Dermis microvascular lymphatic vessel endothelial cell (primary cell): Measurements from ENCODE around the gene SLC8A3. TPM values are rescaled to one million over a fixed set of nuclear protein-coding genes. Genes with fewer than 3 reads are reported as not detected.

Source experiments
- DNase-seq, 2 donors: peaks; one replicate each; pipeline versions ENCODE4 v3.0.0 to v3.0.0-alpha.2; 2010; ENCODE audit warnings: low read depth in 2 of 2
- total RNA-seq: library from RNA; depleted of rRNA; stranded (reverse); fragments of >200 nt; gene quantifications from 2 replicates; pipeline ENCODE4 v1.2.1, GENCODE V29; 2014

SLC8A3 gene
- total RNA-seq, 1 donor from 2014 or later, result 0.13 TPM

DNA sequence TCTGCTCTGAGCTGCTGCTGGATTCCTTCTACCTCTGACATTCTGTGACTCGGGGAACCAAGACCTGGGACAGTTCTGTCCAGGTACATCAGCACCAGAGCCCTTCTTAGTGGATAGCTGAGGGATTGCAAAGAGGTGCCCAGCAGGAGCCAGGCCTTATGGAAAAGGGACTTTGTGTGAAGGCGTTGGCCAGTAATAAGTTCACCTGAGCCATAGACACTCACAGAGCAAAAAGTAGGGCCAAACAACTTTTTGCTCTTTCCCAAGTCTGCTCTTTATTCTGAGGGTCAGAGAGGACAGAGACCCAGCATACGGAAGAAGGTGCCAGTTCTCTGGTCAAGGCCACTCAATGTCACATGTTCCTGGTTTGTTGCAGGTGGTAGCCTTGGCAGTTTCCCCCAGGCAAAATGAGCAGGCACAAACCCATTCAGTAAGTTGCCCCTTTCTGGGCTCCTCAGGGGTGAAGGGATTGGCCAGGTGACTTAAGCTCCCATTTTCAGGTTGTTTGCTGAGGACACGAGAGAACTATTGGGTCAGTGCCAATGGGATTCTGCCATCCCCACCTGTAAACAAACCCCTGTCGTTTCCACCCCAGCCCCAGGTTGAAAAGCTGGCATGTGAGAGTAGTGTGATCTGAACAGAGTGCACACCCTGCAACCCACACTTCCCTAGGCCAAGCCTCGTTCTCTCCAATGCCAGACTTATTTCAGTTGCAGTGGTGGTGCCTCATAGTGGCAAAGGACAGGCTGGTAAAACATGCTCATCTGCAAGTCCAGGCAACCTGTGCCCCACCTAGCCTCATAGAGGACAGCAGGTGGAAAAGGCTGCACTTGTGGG, 159.2 kb downstream of the SLC8A3 start:
- no peak for DNase-seq

DNA sequence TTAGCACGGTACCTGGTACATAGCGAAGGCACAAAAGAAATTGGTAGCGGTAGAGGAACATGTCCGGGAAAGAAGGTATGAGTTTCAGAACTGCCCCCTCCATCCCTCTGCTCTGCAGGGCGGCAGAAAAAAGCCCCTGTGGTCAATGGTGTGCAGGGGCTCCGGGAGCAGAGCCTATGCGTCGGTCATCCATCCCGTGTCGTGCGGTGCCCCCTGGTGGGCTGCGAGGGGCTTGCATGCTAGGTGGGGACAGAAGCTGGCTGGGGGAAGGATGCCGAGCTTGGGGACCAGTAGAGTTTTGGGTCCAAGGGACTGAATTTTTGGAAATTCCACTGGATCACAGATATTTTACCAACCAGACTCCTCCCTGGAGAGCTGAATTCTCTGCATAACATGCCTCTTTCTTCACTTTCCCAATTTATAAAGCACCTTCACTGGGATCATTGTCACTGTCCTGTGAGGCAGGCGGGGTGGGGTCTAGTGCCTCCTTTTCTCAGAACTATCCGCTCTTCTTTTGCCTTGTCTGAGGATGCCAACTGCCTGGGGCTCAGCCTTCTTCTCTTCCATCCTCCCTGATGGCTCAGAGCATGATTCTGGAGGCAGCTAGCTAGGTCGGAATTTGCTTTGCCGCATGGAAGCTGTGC, 160.8 kb downstream of the SLC8A3 start:
- peak; percentile 22 to 55 for DNase-seq

DNA sequence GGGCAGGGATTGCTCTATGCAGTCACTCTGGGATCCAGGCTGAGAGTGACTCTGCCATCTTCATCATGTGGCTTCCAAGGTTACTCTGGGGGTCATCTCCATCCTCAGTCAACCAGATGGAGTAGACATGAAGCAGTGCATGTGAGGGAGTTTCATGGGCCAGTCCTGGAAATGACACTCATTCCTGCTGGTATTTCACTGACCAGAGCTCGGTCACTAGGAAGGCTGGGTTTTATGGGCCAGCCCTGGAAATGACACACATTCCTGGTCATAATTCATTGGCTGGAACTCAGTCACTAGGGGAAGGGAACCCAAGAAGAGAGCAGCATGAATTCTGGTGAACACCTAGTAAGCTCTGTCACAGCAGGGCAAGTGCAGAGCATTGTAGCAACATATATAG, 164.9 kb downstream of the SLC8A3 start:
- DNase-seq, result no peak

DNA sequence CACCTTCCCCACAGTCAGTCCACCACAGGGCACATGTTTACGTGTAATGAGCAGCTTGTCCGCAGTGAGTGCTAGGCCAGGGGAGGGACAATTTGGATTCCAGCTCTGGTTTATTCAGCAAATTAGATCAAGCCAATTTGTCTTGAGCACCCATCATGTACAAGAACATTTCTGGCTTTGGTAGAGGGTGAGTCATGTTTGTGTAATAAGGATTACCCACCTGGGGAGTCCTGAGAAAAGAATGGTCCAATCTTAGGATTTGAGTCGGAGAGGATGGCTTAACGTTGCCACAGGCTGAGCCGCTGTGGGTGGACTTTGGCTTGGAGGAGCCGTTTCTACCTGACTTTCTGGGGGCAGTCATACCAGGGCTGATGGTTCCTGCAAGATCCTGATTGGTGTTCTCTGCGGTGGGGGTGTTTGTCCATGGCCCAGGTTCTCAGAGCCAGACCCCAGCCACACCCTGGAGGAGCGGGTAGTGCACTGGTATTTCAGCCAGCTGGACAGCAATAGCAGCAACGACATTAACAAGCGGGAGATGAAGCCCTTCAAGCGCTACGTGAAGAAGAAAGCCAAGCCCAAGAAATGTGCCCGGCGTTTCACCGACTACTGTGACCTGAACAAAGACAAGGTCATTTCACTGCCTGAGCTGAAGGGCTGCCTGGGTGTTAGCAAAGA, 165.8 kb downstream of the SLC8A3 start:
- DNase-seq, result no peak

DNA sequence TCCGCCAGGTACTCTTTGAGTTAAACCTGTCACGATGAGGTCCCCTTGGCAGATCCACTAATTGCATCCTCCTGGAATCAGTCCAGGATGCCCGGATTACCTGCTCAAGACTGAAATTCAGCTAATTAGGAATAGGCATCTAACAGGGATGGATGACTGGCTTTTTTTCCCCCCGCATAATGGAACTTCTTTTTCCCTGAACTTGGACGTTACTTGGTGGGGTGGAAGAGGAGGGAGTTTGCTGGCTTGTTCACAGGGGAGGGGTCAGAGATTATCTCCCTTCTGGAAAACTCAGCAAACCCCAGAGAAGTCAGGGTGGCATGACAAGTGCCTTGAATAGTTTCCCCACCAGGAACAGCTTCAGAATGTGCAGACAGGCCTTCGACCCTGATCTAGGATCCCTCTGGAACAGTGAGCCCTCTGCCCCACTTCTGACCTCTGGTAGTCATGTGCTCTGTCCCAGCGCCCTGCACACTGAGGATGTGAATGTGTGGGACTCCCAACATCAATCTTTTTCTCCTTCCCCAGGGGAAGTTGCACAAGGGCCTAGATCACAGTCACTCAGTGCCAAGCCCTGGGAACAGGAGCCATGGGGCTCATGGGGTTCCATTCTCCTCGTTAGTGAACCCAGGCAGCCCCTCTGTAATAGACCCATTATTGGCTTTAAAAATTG, 167.1 kb downstream of the SLC8A3 start:
- no peak for DNase-seq

DNA sequence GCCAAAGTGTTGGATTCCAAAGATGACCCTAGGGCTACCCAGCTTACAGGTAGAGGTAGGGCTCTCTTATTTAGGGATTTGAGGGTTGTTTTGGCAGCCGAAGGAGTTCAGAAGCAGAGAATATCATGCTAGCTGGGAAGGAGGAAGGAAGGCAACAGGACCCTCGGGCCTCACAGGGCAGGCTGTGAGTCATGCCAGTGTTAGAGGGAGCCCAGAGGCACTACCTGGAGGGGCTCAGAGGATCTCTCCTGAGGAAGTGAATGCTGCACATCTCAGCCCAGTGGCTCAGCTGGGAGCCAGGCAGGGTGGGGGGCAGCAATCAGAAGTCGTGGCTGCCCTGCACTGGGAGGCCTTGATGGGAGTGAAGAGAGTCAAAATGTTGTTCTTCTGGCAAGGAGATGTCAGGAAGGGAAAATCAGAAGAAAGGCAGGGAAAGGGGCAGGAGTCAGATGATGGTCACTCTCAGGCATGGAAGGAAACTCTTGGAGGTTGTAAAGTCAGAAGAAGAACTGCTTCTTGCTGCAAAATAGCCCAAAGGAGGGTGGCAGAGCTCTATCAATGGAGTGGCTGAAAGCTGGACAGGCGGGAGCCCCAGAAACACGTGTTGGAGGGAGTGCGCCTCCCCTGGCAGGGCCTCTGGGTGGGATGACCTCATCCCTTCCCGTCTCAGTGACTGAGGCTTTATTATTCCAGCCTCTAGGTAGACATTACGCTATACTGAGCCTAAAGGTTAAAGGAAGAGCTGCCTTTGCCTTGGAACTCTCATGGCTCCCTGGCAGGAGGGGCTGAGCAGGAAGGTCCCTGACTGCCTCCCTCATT, 168.2 kb downstream of the SLC8A3 start:
- DNase-seq, result peak in 1 of 2 donors; percentile 26

DNA sequence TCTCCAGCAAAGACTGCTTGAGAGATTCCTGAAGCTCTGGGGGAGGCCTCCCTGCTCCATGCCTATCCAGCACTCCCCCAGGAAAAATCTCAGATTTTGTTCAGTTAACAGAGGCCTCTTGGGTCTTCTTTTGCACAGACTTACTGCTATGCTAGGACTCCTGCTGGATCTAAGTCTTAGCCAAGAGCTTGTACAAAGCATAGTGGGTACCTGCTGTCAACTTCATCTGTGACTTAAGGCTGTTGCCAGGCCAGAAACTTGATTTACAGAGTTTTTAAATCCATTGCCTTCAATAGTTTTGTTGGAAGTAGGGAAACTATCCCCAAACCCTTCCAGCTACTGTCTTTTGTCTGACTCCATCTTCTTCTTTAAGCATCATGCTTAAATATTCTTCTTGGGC, 169.1 kb downstream of the SLC8A3 start:
- no peak for DNase-seq

DNA sequence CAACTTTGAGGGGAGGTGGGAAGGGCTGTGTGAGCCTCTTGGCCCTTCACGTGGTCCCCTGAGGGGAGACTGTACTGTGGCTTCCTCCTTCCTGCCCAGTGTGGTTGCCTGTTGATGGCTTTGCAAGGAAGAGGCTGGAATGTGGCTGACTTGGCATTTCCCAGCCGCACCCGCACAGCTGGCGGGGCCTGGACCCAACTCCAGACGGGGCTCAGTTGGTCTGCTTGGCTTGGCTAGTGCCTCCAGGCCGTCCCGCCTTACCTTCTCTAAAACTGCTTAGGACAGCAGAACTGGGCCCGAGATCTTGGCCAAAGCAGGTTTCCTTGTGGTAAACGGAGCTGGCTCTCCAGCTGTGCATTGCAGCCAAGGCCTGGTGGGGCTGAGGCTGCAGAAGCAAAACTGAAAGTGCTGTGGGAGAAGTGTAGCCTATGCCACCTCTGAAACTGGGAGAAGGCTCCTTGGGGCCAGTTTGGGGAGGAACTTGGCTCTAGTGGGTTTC, 170.0 kb downstream of the SLC8A3 start:
- DNase-seq, result no peak

DNA sequence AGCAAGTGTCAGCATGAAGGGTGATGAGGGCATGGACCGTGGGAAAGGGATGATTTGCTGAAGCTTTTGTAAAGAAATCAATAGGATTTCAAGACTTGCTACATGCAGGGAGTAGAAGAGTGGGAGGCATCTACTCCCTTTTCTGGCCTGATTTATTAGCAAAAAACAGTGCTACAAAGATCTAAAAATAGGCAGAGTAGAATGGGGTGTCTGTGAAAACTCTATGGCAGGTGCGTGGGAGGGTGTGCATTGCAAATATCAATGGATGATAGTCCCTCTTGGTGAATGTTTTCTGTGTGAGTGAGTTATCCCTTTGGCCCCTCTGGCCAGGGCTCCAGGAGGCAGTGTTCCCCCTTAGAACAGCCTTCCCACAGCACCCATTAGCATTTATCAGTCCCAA, 170.5 kb downstream of the SLC8A3 start:
- no peak for DNase-seq

DNA sequence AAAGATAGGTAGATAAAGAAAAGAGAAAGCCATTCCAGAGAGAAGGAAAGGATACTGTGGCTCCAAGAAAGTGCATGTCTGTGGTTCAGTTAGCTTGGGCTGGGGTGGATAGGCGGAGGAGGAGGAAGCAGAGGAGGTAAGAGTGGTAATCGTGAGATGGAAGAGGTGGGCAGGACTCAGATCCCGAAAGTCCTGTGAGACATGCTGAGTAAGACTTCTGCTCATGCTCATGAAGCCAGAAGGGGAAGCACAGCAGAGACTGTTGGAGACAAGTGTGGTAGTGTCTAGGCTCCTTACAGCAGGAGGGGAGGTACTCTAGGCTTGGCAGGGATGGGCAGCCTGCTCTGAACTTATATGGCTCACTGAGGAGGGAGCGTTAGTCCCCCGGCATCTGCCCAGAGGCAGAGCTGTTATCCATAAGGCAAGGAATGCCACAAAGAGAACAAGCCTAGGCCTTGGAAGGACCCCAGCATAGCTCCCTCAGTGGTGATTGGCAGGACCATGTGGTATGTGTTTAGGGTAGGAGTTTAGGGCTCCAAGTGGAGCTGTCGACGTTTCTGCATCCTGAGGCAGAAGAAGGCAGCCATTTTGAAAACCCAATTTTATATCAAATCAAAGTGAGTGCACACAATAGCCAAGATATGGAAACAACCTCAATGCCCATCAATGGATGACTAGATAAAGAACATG, 174.2 kb downstream of the SLC8A3 start:
- no peak for DNase-seq

DNA sequence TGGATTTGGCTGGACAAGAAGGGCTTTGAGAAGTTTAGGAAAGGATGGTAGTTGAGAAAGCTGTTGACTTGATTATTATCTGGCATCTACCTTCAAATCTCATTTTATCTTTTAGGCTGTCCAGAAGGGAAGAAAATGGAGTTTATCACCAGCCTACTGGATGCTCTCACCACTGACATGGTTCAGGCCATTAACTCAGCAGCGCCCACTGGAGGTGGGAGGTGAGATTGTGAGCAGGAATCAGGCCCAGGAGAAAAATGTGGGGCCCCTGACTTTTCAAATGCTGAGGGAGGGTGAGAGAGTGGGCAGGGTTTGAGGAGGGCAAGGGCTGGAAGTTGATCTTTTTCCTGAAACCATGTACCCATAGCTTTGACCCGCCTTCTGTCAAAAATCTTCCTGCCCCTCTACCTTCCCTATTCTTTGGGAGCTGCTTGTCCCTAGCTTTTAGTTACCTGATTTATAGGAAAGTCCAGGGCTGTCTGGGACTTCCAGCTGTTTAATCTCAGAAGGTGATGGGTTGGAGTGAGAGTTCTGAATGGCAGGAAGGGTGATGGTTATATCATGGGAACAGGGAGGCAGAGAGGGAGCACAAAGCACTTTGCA, 175.4 kb downstream of the SLC8A3 start:
- DNase-seq, result peak in 1 of 2 donors; percentile 31

DNA sequence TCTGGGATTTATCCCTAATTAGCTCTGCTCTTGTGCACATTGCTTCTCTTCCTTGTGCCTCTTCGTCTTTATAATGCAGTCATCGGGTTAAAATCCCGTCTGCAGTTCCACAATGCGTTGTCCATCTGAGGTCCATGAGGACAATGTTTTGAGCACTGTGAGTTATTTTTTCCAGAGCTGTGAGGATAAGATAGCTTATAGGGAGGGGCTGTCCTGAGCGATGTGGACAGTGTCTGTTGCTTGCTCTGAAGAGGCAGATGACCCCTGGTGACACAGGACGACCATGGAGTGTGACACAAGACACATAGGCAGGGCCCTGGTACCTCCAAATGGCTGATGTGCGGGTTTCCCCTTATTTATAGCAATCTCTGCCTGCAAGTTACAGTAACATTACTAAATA, 177.0 kb downstream of the SLC8A3 start:
- DNase-seq, result no peak

DNA sequence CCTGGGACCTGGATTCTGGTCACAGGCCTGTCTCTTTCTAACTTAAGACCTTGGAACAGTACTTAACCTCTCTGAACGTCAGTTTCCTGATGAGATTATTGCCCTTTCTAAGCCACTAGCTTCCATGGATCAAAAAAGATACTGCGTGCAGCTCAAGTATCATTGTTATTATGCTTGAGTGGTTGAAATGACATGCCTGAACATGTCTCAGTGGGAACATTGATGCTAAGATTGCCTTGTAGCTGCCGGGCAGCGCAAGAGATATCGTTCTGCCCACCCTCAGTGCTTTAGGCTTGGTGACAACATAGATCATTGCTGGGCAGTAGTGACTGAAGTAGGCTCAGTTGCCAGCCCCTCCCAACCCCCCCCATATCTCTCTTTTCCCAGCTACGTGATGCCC, 177.7 kb downstream of the SLC8A3 start:
- no peak for DNase-seq

DNA sequence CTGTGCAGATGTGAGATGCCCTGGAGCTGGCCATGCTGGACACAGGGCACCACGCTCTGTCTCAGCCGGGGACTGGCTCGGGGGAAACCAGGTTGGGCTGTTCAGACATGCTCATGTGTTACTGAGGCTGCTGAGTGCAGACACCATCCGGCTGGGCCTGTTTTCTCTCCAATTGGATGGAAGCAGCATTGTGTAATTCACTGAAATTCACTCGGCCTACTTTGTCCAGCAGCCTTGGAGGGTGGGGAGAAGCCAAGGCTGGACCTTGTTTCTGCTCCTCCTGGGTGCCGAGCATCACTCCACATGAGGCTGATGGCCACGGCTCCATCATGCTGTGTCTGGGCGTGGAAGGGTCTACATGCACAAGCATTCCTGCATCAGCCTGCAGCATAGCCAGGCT, 178.8 kb downstream of the SLC8A3 start:
- no peak for DNase-seq

DNA sequence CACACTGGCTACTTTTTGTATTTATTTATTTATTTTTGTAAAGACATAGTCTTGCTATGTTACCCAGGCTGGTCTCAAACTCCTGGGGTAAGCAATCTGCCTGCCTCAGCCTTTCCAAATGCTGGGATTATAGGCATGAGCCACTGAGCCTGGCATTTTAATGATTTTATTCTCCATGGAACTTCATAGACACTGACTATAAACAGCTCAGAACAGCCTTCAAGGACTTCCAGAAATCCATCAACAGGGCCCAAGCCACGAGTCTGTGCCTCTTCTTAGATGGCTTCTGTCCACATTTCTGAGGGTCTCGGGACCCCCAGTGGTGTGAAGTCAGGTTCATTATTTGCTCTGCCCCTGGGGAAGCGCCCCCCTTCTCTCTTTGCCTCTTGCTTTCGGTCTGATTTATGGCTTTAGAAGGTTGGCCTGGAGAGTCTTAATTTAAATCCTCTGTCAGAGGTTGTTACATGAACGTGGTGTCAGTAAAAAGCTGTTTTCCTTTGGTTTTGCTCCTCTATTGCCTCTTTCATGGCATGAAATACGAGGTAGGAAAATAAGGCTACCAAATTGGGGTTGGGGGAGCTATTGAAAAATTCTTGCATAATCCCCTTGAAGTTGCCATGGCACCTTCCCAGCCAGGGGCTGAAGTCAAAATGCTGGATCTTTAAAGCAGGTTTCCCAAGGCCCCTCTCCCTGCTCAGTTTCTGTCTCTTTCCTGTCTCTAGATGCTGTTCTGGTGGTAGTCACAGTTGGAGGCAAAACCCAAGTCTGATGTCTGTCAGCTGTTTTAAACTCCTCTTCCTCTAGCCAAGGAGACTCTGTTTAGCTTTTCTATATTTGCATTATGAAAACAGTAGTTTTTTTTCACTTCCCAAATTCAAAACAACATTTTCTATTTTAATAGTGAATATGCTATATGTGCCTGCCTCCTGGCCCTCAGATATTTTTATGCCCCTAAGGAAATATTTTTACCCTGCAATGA, 180.2 kb downstream of the SLC8A3 start:
- DNase-seq, result peak in 1 of 2 donors; percentile 5

DNA sequence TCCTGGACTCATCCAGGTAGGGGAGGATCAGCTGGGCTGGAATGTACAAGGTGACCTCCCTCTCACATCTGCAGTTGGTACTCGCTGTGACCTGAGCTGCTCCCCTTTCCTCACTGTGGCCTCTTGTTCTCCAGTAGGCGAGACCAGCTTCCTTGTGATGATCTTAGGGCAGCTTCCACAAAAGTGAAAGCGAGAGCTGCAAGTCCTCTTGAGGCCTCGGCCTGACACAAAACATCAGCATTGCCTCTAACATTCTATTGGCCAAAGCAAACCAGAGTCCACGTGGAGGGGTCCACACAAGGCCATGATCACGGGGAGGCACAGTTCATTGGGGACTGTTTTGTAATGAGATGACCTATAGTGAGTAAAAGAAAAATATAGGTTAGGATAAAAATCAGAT, 182.1 kb downstream of the SLC8A3 start:
- DNase-seq, result no peak

DNA sequence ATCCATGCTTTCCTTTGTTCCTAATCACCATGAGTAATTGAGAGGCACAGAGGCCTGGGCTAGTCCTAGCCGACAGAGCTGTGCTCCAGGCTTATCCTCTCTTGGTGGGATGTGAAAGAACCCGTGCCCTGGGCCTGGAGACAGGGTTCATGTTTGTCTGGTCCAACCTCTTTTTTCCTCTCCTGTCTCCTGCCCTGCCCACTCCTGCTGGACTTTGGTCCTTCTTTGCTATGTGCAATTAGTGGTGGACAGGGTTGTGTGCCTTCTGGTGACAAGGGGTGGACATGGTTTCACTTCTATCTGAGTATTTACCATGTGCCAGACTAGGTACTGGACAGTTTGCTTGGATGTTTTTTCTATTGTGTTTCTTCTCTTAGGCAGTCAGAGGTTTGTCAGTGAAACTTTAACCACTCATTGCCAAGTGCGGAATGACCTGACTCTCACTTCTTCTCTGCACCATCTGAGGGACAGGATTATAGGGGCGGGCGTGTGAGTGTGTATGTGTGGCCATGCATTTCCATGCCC, 183.4 kb downstream of the SLC8A3 start:
- no peak for DNase-seq

DNA sequence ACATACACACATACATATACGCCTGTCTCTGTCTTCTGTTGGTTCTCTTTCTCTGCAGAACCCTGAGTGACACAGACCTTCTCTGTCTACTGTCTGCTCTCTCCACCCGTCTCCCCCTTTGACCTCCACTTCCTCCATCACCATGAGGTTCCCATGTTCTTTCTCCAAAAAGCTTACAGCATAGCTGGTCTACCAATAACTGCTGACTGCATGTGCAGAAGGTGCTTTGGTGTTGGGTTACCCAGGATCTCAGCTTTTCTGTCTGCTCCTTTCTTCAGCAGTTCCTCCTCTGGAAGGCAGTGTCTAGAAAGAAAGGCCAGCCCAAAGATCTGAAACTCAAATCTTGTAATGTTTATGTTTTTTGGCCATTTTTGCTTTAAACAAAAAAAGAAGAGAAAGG, 184.0 kb downstream of the SLC8A3 start:
- no peak for DNase-seq
